Measurements from ENCODE around the gene TMEM178B. TPM values are rescaled to one million over a fixed set of nuclear protein-coding genes. Genes with fewer than 3 reads are reported as not detected.

Gene TMEM178B
- total RNA-seq, 1 experiment from 2014 or later, result 0.73 TPM

DNA sequence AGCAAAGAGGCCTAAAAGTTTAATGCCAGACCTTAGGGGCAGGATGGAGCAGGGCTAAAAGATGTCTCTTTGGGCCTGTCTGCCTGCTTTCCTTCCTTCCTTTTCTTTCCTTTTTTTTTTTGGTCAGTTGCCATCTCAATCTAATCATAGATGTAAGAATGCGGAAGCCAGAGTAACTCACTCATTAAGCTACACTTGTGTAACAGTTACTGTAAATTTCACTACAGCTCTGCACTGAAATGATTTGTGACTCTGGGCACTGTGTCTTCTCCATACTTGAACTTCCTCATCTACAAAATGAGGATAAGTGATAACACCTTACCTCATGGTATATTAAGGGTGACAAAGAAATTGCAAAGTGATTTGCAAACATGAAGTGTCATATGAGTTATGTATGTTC lies 401.8 kb downstream of the TMEM178B start:
- H3K27ac ChIP-seq, result no peak overlapping the region
- no peak for DNase-seq
- no peaks in the 10 kb centered on the region for H3K36me3 ChIP-seq
- no peaks in the 10 kb centered on the region for H3K9me3 ChIP-seq (replicated peaks)
- H3K4me3 ChIP-seq, result no peak overlapping the region
- H3K27me3 ChIP-seq, result peaks cover 16% of the 10 kb centered on the region
- no peaks in the 10 kb centered on the region for H3K4me1 ChIP-seq

DNA sequence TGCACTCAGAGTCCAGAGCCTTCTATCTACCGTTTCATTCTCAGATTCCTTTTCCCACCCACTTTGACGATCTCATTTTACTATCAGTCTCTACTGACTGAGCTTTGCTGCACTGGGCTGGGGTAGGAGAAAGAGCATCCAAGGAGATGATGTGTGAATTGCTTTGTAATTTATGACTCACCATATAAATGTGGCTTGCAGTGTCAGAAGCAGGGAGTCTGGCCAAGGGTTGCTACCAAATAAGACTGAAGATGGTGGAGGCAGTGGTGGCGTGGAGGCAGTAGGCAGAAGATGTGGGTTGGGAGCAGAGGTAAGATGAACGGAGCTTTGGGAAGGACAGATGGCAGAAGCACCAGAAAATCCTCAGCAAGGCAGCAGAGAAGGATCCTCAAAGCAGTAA lies 404.0 kb downstream of the TMEM178B start:
- no peak for DNase-seq
- H3K27ac ChIP-seq, result no peak overlapping the region

DNA sequence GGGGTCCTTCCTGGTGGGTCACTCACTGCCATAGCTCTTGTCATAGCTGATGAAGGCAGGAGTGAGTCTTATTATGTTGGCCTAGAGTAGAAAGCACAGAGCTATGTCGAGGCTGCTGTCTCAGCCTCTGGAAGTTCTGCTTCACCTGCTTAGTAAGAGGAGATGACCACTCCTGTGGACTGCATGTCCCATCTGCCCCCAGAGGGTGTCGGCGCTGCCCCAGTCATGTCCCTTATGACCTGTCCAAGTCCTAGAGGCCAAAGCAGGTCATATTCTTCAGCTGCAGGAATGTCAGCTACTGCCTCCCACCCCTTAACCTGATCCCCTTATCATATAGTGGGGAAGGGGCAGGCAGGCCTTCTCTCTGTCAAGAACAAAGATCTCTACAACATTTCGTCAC lies 405.0 kb downstream of the TMEM178B start:
- Histone ChIP-seq H3K4me1 (no peaks in the 10 kb centered on the region), H3K27me3 (peaks cover 19% of the 10 kb centered on the region), H3K4me3 (no peak overlapping the region), H3K9me3 (replicated peaks) (no peaks in the 10 kb centered on the region), H3K27ac (no peak overlapping the region), H3K36me3 (no peaks in the 10 kb centered on the region)
- no peak for DNase-seq

More for the DNA sequence above, 404.0 kb downstream of the TMEM178B start:
- no peaks in the 10 kb centered on the region for H3K9me3 ChIP-seq (replicated peaks)
- H3K4me3 ChIP-seq, result no peak overlapping the region
- no peaks in the 10 kb centered on the region for H3K4me1 ChIP-seq
- H3K27me3 ChIP-seq, result peaks cover 25% of the 10 kb centered on the region
- no peaks in the 10 kb centered on the region for H3K36me3 ChIP-seq

DNA sequence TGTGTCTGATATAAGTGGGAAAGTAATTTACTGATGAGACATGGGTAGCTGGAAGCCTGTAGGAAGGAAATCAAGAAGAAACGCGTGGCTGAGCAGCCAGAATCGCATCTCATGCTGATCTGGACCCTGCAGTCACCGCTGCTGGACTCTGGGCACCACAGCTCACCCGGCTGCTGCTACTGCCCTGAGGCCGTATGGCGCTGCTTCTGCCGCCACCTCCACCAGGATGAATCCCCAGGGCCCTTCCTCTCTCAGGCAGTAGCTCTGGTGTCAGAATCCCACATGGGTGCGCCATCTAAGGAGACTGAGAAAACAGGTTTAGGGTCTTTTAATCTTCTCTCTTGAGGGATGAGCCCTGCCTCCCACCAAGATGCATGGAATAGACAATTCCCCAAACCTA lies 407.1 kb downstream of the TMEM178B start:
- H3K27ac ChIP-seq, result no peak overlapping the region
- H3K36me3 ChIP-seq, result no peaks in the 10 kb centered on the region
- peaks cover 13% of the 10 kb centered on the region for H3K27me3 ChIP-seq
- H3K4me1 ChIP-seq, result no peaks in the 10 kb centered on the region
- no peak overlapping the region for H3K4me3 ChIP-seq
- no peaks in the 10 kb centered on the region for H3K9me3 ChIP-seq (replicated peaks)
- no peak for DNase-seq

DNA sequence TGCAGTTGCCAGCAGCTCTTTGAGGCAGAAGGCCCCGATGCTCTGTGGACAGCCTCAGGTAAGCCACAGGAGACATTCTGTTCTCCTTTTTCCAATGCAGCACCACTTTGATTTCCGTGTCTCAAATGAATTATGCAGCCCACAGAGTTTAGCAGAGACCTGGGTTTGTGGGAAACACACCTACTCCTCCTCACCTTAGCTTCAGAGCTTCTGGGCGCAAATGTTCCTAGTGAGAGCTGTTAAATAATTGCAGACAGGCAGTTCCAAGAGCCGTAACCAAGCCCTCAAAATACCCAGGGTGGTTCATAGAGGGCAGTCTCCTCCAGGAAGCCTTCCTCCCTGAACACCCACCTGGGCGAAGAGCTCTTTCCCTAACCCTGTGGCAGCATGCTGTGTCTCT lies 408.1 kb downstream of the TMEM178B start:
- Histone ChIP-seq H3K4me1 (no peaks in the 10 kb centered on the region), H3K27ac (no peak overlapping the region), H3K9me3 (replicated peaks) (no peaks in the 10 kb centered on the region), H3K36me3 (no peaks in the 10 kb centered on the region), H3K4me3 (no peak overlapping the region), H3K27me3 (peaks cover 13% of the 10 kb centered on the region)
- DNase-seq, result no peak

DNA sequence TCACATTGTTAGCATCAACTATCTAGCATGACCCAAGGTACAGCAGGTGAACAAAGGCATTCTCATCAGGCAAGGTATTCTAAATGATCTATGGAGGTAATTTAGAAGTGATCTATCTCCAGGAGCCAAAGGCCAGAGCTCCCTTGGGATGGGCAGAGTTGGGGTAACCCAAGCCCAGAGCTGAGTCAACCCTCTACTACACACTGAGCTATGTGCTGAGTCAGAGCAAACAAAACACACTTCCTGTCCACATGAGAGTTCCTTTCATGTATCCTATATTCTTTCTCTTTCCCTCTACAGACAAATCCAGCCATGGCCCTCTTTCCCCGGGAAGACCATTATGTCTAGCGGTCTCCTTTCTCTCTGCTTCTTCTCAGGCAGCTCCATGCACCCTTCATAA lies 409.2 kb downstream of the TMEM178B start:
- H3K27me3 ChIP-seq, result peaks cover 13% of the 10 kb centered on the region
- H3K9me3 ChIP-seq (replicated peaks), result no peaks in the 10 kb centered on the region
- no peaks in the 10 kb centered on the region for H3K4me1 ChIP-seq
- H3K27ac ChIP-seq, result no peak overlapping the region
- no peaks in the 10 kb centered on the region for H3K36me3 ChIP-seq
- H3K4me3 ChIP-seq, result no peak overlapping the region
- no peak for DNase-seq

DNA sequence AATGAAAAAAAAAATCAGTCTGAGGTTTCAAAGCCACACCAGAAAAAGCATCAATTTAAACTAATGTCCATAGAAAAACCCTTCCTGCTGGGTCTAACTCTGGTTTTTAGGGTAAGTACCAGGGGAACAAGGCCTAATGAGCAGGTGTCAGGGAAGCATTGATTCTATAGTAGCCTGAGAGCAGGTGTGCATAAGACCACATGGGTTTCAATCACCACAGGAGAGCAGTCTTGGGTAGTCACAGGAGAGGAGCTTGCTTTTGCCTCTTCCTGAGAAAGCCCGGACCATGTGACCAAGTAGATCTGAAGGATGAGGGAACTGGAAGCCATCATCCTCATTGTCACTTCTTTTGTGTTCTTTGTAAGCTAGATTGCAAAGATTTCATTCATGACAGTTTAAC lies 411.0 kb downstream of the TMEM178B start:
- no peak overlapping the region for H3K4me3 ChIP-seq
- no peaks in the 10 kb centered on the region for H3K9me3 ChIP-seq (replicated peaks)
- H3K4me1 ChIP-seq, result no peaks in the 10 kb centered on the region
- H3K27ac ChIP-seq, result no peak overlapping the region
- peaks cover 13% of the 10 kb centered on the region for H3K27me3 ChIP-seq
- H3K36me3 ChIP-seq, result no peaks in the 10 kb centered on the region
- DNase-seq, result no peak

DNA sequence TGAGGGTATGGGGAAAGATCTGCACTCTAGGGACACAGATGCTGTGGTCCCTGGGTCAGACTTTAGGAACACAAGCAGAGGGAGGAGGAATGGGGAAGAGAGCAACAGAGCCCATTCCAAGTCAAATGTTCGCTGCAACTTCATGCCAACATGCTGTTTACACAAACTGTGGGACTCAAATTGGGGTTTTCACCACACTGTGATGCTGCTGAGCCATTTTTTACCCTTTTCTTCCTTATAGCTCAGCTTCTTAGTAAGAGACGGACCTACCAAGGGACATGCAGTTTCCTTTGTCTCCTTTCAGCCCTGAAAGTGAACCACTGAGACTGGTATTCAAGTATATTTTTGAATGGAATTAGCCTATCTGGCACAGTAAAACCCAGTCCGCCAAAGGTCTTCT lies 413.1 kb downstream of the TMEM178B start:
- no peak for DNase-seq
- Histone ChIP-seq H3K9me3 (replicated peaks) (no peaks in the 10 kb centered on the region), H3K4me1 (no peaks in the 10 kb centered on the region), H3K27ac (no peak overlapping the region), H3K4me3 (no peak overlapping the region), H3K27me3 (peaks cover 3% of the 10 kb centered on the region; the same call in 1 of the 2 replicates), H3K36me3 (no peaks in the 10 kb centered on the region)

DNA sequence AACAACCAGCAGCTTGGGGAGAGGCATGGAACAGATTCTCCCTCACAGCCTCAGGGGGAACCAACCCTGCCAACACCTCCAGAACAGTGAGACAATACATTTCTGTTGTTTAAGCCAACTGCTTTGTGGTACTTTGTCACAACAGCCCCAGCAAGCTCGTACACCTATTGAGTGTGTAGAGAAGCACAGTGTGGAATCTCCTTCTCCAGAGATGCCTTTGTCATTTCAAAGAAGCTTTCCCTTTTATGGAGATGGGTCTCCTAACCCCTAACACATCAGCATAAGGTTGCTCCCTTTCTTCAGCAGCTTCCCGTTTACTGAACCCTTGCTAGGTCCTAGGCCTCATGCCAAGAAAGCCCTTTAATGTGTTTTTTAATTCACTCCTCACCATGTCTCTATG lies 416.6 kb downstream of the TMEM178B start:
- H3K4me1 ChIP-seq, result no peaks in the 10 kb centered on the region
- no peaks in the 10 kb centered on the region for H3K36me3 ChIP-seq
- no peak for DNase-seq
- no peak overlapping the region for H3K27ac ChIP-seq
- H3K4me3 ChIP-seq, result no peak overlapping the region
- H3K27me3 ChIP-seq, result peaks cover 3% of the 10 kb centered on the region
- no peaks in the 10 kb centered on the region for H3K9me3 ChIP-seq (replicated peaks)

DNA sequence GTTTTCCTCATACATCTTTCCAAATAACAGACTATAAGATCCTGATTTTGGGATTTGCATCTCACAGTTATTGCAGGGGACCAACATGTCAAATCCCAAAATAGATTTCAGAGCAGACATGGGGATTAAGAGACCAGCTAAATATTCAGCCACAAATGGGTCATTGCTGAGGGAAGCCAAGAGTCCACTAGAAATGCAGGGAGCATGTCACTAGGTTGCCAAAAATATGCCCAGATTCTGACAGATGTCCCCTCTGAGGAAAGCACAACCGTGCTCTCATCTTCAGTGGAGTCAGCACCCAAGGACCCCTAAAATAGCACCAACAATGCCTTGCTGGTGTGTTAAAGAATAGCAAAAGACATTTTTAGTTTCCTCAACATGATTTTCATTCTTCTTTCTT lies 421.2 kb downstream of the TMEM178B start:
- H3K36me3 ChIP-seq, result no peaks in the 10 kb centered on the region
- H3K4me3 ChIP-seq, result no peak overlapping the region
- no peaks in the 10 kb centered on the region for H3K9me3 ChIP-seq (replicated peaks)
- no peaks in the 10 kb centered on the region for H3K4me1 ChIP-seq
- no peak overlapping the region for H3K27ac ChIP-seq
- DNase-seq, result no peak
- peaks cover 3% of the 10 kb centered on the region; the same call in 1 of the 2 replicates for H3K27me3 ChIP-seq

DNA sequence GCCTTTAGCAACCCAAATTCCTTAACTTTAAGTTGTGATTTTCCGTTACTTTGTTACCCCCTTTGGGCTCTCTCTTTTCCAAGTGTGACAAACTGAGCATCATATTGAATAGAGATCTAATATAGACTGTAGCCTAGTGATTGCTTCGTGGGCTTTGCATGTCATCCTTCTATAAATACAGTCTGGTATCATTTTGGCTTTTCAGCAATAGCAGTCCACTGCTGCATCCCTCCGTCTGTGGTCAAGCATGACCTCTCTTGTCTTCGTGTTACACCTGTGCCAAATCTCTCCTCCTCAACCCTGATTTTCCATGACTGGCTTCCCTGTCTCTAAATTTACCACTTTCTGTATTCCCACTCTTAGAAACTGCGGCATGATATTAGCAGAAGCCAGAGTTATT lies 423.5 kb downstream of the TMEM178B start:
- Histone ChIP-seq H3K27ac (no peak overlapping the region), H3K4me3 (no peak overlapping the region), H3K4me1 (no peaks in the 10 kb centered on the region), H3K36me3 (no peaks in the 10 kb centered on the region), H3K9me3 (replicated peaks) (no peaks in the 10 kb centered on the region), H3K27me3 (no peaks in the 10 kb centered on the region; the same call in none of the 2 replicates)
- no peak for DNase-seq

DNA sequence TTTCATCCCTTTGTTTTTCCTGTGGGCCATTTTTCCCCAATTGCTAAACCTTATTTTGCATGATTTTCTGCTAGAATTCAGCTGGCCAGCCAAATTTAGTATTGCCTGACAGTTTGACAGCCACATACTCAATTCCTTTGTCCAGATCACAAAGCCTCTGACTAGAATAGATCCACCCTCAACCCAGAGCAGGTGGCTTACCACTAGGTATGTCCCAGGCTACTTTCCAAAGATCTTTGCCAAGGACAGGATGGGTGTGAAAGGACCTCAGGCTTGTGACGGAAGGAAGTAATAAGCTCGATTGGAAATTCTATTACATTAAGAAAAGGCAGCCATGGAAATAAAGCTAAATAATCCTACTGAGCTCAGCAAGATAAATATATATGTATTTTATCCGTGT lies 426.7 kb downstream of the TMEM178B start:
- Histone ChIP-seq H3K4me3 (no peak overlapping the region), H3K36me3 (no peaks in the 10 kb centered on the region), H3K27ac (no peak overlapping the region), H3K9me3 (replicated peaks) (no peaks in the 10 kb centered on the region), H3K4me1 (no peaks in the 10 kb centered on the region), H3K27me3 (no peaks in the 10 kb centered on the region; the same call in 1 of the 2 replicates)
- DNase-seq, result no peak

DNA sequence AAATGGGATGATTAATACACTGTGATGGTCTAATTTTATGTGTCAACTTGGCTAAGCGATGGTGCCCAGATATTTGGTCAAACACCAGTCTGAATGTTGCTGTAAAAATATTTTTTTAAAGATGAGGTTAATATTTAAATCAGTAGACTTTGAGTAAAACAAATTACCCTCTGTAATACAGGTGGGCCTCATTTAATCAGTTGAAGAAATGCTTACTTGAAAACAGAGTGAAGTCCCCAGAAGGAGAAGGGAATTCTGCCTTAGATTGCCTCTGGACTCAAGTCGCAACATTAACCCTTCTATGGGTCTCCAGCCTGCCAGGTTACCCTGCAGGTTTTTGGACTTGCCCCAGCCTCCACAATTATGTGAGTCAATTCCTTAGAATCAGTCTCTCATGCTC lies 427.6 kb downstream of the TMEM178B start:
- no peak for DNase-seq
- no peak overlapping the region for H3K4me3 ChIP-seq

DNA sequence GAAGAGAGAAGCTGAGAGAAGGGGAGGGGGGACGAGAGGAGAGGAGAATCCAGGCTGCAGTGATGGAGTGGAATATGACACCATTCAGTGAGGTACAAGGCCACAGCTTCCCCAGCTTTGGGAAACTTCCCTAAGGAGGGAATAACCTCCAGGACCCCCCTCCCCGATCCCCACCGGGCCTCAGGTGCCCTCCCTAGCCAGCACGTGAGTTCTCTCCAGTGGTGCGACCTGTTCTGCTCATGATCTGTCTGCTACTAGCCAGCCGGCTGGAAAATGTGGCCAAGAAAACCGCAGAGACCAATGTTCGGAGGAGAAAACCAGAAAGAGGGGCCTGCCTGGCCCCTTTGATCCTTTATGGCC lies 437.4 kb downstream of the TMEM178B start:
- Histone ChIP-seq H3K4me3 (no peak overlapping the region), H3K27ac (no peak overlapping the region), H3K27me3 (peaks cover 3% of the 10 kb centered on the region; the same call in 1 of the 2 replicates), H3K9me3 (replicated peaks) (no peaks in the 10 kb centered on the region), H3K4me1 (no peaks in the 10 kb centered on the region), H3K36me3 (no peaks in the 10 kb centered on the region)
- DNase-seq, result no peak

More for the DNA sequence above, 427.6 kb downstream of the TMEM178B start:
- Histone ChIP-seq H3K27me3 (no peaks in the 10 kb centered on the region; the same call in 1 of the 2 replicates), H3K9me3 (replicated peaks) (no peaks in the 10 kb centered on the region), H3K36me3 (no peaks in the 10 kb centered on the region), H3K4me1 (no peaks in the 10 kb centered on the region), H3K27ac (no peak overlapping the region)

DNA sequence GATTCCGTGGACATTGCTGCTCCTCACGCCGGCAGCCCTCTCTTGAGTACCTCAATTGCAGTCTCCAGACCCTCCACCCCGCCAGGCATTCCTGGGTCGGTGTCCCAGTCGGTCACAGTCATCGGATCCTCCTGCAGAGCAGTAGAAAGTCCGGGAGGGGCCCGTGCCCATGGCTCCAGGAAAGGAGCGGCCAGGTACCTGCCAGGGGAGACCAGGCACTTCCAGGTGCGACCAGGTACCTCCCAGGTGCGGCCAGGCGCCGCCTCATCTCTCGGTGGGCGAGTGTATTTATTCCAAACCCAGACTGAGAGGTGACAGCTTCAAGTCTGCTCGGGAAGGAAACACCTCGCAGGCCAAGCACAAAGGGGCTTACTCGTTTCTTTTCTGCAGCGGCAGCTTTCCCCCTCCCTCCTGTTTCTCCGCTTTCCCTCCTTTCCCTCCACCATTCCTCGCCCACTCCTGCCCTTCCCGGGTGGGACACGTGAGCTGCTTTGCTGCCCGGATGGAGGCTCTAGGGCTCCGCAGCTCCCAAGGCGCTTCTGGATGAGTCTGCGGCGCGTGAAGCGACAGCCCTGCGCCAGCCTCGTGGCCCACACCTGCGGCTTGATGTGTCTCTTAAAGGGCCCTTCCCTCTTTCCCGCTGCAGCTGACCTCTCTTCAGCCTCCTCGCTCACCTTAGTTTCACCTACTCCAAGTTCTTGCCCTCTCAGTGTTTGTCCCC lies 438.0 kb downstream of the TMEM178B start:
- no peaks in the 10 kb centered on the region for H3K36me3 ChIP-seq
- H3K4me1 ChIP-seq, result no peaks in the 10 kb centered on the region
- H3K27ac ChIP-seq, result no peak overlapping the region
- H3K4me3 ChIP-seq, result no peak overlapping the region
- DNase-seq, result no peak
- no peaks in the 10 kb centered on the region for H3K9me3 ChIP-seq (replicated peaks)
- peaks cover 3% of the 10 kb centered on the region; the same call in 1 of the 2 replicates for H3K27me3 ChIP-seq

DNA sequence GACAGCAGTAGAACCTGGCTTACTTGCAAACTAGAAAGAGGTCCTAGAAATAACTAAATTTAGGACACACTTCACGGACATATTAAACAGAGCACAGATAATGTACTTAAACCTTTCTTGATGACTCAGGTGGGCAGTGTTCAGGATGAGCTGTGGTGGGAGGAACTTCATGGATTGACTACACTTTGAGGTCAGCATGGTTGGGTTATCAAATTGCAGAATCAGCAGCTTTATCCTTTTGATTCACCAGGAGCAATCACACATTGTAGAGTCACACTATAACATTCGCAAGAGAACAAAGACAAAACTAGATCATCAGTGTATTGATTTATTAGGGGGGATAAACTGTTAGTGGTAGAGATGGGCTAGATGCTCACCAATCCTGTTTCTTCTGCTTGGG lies 438.7 kb downstream of the TMEM178B start:
- H3K36me3 ChIP-seq, result no peaks in the 10 kb centered on the region
- no peak overlapping the region for H3K4me3 ChIP-seq
- no peak for DNase-seq
- no peaks in the 10 kb centered on the region for H3K4me1 ChIP-seq
- H3K27me3 ChIP-seq, result peaks cover 3% of the 10 kb centered on the region; the same call in 1 of the 2 replicates
- H3K27ac ChIP-seq, result no peak overlapping the region
- no peaks in the 10 kb centered on the region for H3K9me3 ChIP-seq (replicated peaks)

Measured in SJCRH30 (cell line).